Mesenchymal stem cell (in vitro differentiated cells and primary cell): ENCODE data around the gene CAMKMT.
"Not testable (repeated sequence)": the region's sequence is repeated elsewhere in the genome, so short reads cannot be mapped to it uniquely, and the experiment has no call there.

ENCODE experiments used
- DNase-seq: peaks from one replicate; pipeline ENCODE4 v3.0.0-alpha.2; 2013
- H2AFZ ChIP-seq: one replicate; pipeline ENCODE4 v1.6.1; 2013; ENCODE audit warnings: low read depth, mild to moderate bottlenecking, control low read depth, inconsistent platforms, low read length, moderate library complexity
- H2AK5ac ChIP-seq: 2 replicates; pipeline ENCODE4 v1.6.1; 2013; ENCODE audit warnings: low read length, moderate library complexity, mild to moderate bottlenecking, inconsistent platforms; ENCODE audit not compliant: severe bottlenecking
- H2BK120ac ChIP-seq: one replicate; pipeline ENCODE4 v1.6.1; 2013; ENCODE audit warnings: low read depth, mild to moderate bottlenecking, inconsistent platforms, low read length, moderate library complexity
- H2BK12ac ChIP-seq, 2 experiments: one replicate each; pipeline ENCODE4 v1.6.1; 2013; ENCODE audit warnings: inconsistent platforms in 2 of 2, low read length in 2 of 2, mild to moderate bottlenecking in 2 of 2, moderate library complexity in 2 of 2, control low read depth in 1 of 2
- H2BK15ac ChIP-seq: one replicate; pipeline ENCODE4 v1.6.1; 2013; ENCODE audit warnings: mild to moderate bottlenecking, low read depth, inconsistent platforms; ENCODE audit not compliant: poor library complexity, severe bottlenecking
- H2BK5ac ChIP-seq: 2 replicates; pipeline ENCODE4 v1.6.1; 2013; ENCODE audit warnings: low read depth, mild to moderate bottlenecking, low read length, control low read depth, inconsistent platforms; ENCODE audit not compliant: poor library complexity, severe bottlenecking
- H3K14ac ChIP-seq, 2 experiments: one replicate each; pipeline ENCODE4 v1.6.1; 2013; ENCODE audit warnings: inconsistent platforms in 2 of 2, low read length in 2 of 2, control low read depth in 1 of 2, mild to moderate bottlenecking in 1 of 2, moderate library complexity in 1 of 2
- H3K18ac ChIP-seq, 2 experiments: one replicate each; pipeline ENCODE4 v1.6.1; 2013; ENCODE audit warnings: inconsistent platforms in 2 of 2, low read length in 2 of 2, control low read depth in 1 of 2, low read depth in 1 of 2, mild to moderate bottlenecking in 1 of 2
- H3K23ac ChIP-seq, 2 experiments: one replicate each; pipeline ENCODE4 v1.6.1; 2013; ENCODE audit warnings: inconsistent platforms in 2 of 2, low read length in 2 of 2, mild to moderate bottlenecking in 2 of 2, moderate library complexity in 2 of 2, control low read depth in 1 of 2
- H3K27ac ChIP-seq: 2 replicates; pipeline ENCODE4 v1.5.1; 2013; ENCODE audit warnings: mild to moderate bottlenecking, moderate library complexity, low read length, control low read depth, inconsistent platforms; ENCODE audit not compliant: poor library complexity, severe bottlenecking
- H3K27me3 ChIP-seq, 2 experiments: 2 replicates each; pipeline versions ENCODE4 v1.6.1 to v1.7.0; 2013; ENCODE audit warnings: low read length in 2 of 2, mild to moderate bottlenecking in 2 of 2, moderate library complexity in 2 of 2, control low read depth in 1 of 2, inconsistent platforms in 1 of 2; ENCODE audit not compliant: control insufficient read depth in 1 of 2, insufficient read depth in 1 of 2
- H3K36me3 ChIP-seq, 2 experiments: 2 replicates each; pipeline versions ENCODE4 v1.6.1 to v1.7.0; 2013; ENCODE audit warnings: low read length in 2 of 2, control low read depth in 1 of 2, inconsistent platforms in 1 of 2, low read depth in 1 of 2, mild to moderate bottlenecking in 1 of 2; ENCODE audit not compliant: insufficient read depth in 2 of 2, control insufficient read depth in 1 of 2
- H3K4ac ChIP-seq, 2 experiments: one replicate each; pipeline ENCODE4 v1.6.1; 2013; ENCODE audit warnings: inconsistent platforms in 2 of 2, low read length in 2 of 2, mild to moderate bottlenecking in 2 of 2, moderate library complexity in 2 of 2, control low read depth in 1 of 2, low read depth in 1 of 2
- H3K4me1 ChIP-seq: 2 replicates; pipeline ENCODE4 v1.6.1; 2013; ENCODE audit warnings: low read depth, low read length, control low read depth; ENCODE audit not compliant: control insufficient read depth, insufficient read depth
- H3K4me2 ChIP-seq: 2 replicates; pipeline ENCODE4 v1.6.1; 2013; ENCODE audit warnings: low read length, mild to moderate bottlenecking, inconsistent platforms; ENCODE audit not compliant: poor library complexity, severe bottlenecking
- H3K4me3 ChIP-seq, 2 experiments: 2 replicates each; pipeline versions ENCODE4 v1.5.1 to v1.7.0; 2013; ENCODE audit warnings: low read length in 2 of 2, mild to moderate bottlenecking in 2 of 2, control low read depth in 1 of 2, low read depth in 1 of 2; ENCODE audit not compliant: insufficient read depth in 1 of 2
- H3K79me1 ChIP-seq: replicated peaks from 2 replicates; pipeline ENCODE4 v1.6.1; 2013; ENCODE audit warnings: mild to moderate bottlenecking, control low read depth, low read length, inconsistent platforms; ENCODE audit not compliant: poor library complexity, severe bottlenecking
- H3K9ac ChIP-seq: 2 replicates; pipeline ENCODE4 v1.7.0; 2013; ENCODE audit warnings: mild to moderate bottlenecking, low read length, moderate library complexity
- H3K9me3 ChIP-seq: 2 replicates; pipeline ENCODE4 v1.7.0; 2013; ENCODE audit warnings: mild to moderate bottlenecking, low read length; ENCODE audit not compliant: control insufficient read depth
- H4K8ac ChIP-seq: one replicate; pipeline ENCODE4 v1.6.1; 2013; ENCODE audit warnings: inconsistent platforms, mild to moderate bottlenecking, low read length, moderate library complexity
- H4K91ac ChIP-seq: one replicate; pipeline ENCODE4 v1.6.1; 2013; ENCODE audit warnings: mild to moderate bottlenecking, low read length, inconsistent platforms
- WGBS: methylation state at CpG from one replicate; pipeline ENCODE4 v1.1.7; 2013; ENCODE audit warnings: mixed read lengths; 5-methylcytosine and 5-hydroxymethylcytosine counted together

The CAMKMT gene

DNA sequence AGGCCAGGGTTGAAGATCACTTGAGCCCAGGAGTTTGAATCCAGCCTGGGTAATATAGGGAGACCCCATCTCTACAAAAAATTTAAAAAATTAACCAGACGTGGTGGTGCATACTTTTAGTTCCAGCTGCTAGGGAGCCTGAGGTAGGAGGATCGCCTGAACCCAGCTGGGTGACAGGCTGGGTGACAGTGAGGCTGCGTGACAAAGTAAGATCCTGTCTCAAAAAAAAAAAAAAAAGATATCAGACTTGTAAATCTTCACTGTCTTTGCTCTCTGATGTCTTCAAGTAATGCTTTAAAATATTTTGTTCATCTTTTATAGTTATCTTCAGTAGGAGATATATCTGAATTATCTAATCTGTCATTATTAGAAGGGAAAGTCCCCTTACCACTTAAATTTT is 10.5 kb downstream of the CAMKMT start:
- H3K27ac ChIP-seq: no peak overlapping the region
- H3K4me1 ChIP-seq: no peaks in the 10 kb centered on the region
- no peak overlapping the region for H2BK120ac ChIP-seq
- H3K4me3 ChIP-seq: no peak overlapping the region
- no peak overlapping the region for H2AK5ac ChIP-seq
- WGBS: 80% methylated on average over 3 of the region's 3 CpGs
- H3K27me3 ChIP-seq: no peaks in the 10 kb centered on the region
- H3K14ac ChIP-seq: no peak overlapping the region
- H3K9ac ChIP-seq: no peak overlapping the region
- H3K4me2 ChIP-seq: no peak overlapping the region
- H3K79me1 ChIP-seq: peaks cover 21% of the 10 kb centered on the region
- DNase-seq: no peak
- no peaks in the 10 kb centered on the region for H3K36me3 ChIP-seq
- H3K9me3 ChIP-seq: no peaks in the 10 kb centered on the region
- no peak overlapping the region for H2AFZ ChIP-seq
- H2BK12ac ChIP-seq: no peak overlapping the region
- no peak overlapping the region for H2BK15ac ChIP-seq
- no peak overlapping the region for H4K8ac ChIP-seq
- no peak overlapping the region for H4K91ac ChIP-seq
- H3K4ac ChIP-seq: no peak overlapping the region
- H3K18ac ChIP-seq: no peak overlapping the region
- H2BK5ac ChIP-seq: no peak overlapping the region
- H3K23ac ChIP-seq: no peak overlapping the region

DNA sequence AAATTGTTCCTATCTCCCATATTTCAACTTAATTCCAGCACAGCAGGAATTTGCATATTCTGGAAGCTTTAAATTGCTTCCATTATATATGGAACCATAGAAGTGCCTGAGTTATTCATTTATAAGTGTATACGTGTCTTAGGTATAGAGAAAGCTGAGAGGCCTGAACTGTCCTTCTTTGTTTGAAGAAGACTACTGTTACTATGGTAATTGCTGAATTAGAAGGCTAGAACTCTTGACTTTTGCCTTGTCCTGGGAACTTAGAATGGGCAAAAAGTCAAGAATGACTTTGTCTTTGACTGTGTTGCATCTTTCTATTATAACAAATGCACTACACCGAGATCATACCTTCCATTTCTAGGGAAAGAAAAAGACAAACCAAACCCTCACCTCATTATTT is 15.7 kb downstream of the CAMKMT start:
- 96% methylated on average over 1 of the region's 2 CpGs for WGBS
- no peak overlapping the region for H3K4me3 ChIP-seq

DNA sequence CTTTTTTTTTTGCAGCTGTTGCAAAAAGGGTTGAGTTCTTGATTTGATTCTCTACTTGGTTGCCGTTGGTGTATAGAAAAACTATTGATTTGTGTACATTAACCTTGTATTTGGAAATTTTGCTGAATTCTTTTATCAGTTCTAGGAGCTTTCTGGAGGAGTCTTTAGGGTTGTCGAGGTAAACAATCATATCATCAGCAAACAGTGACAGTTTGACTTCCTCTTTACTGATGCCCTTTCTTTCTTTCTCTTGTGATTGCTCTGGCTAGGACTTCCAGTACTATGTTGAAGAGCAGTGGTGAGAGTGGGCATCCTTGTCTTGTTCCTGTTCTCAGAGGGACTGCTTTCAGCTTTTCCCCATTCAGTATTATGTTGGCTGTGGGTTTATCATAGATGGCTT is 23.5 kb downstream of the CAMKMT start:
- H3K36me3 ChIP-seq, DNase-seq, H3K4me2 ChIP-seq, H3K4me1 ChIP-seq, H3K18ac ChIP-seq, H2AK5ac ChIP-seq, H3K23ac ChIP-seq, H2BK12ac ChIP-seq, H2BK15ac ChIP-seq, H2AFZ ChIP-seq, H3K4ac ChIP-seq, H3K27me3 ChIP-seq, H2BK120ac ChIP-seq, H3K9me3 ChIP-seq, H3K27ac ChIP-seq, H4K91ac ChIP-seq, H3K9ac ChIP-seq, H3K4me3 ChIP-seq, H4K8ac ChIP-seq, H3K14ac ChIP-seq, H2BK5ac ChIP-seq: not testable (repeated sequence)
- WGBS: 83% methylated on average over 1 of the region's 2 CpGs
- H3K79me1 ChIP-seq: peaks cover 13% of the 10 kb centered on the region

More for the DNA sequence above, 15.7 kb downstream of the CAMKMT start:
- no peak overlapping the region for H2AK5ac ChIP-seq
- H3K4me1 ChIP-seq: no peaks in the 10 kb centered on the region
- no peaks in the 10 kb centered on the region for H3K36me3 ChIP-seq
- H2AFZ ChIP-seq: no peak overlapping the region
- H2BK15ac ChIP-seq: no peak overlapping the region
- H2BK5ac ChIP-seq: no peak overlapping the region
- H3K79me1 ChIP-seq: peaks cover 3% of the 10 kb centered on the region
- no peaks in the 10 kb centered on the region for H3K27me3 ChIP-seq
- H4K8ac ChIP-seq: no peak overlapping the region
- no peak overlapping the region for H4K91ac ChIP-seq
- no peak overlapping the region for H2BK120ac ChIP-seq
- no peak overlapping the region for H3K4me2 ChIP-seq
- no peaks in the 10 kb centered on the region for H3K9me3 ChIP-seq
- no peak for DNase-seq
- no peak overlapping the region for H3K4ac ChIP-seq
- H3K18ac ChIP-seq: no peak overlapping the region
- no peak overlapping the region for H3K23ac ChIP-seq
- H2BK12ac ChIP-seq: no peak overlapping the region
- no peak overlapping the region for H3K27ac ChIP-seq
- H3K14ac ChIP-seq: no peak overlapping the region
- H3K9ac ChIP-seq: no peak overlapping the region

DNA sequence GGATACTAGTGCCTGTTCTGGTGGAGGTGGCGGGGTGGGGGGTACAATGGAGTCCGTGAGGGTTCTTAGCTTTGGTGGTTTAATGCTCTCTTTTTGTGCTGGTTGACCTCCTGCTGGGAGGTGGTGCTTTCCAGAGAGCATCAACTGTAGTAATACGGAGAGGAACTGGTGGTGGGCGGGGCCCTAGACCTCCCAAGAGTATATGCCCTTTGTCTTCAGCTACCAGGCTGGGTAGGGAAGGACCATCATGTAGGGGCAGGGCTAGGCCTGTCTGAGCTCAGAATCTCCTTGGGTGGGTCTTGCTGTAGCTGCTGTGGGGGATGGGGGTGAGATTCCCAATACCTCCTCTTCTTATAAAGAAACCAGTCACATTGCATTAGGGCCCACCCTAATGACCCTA is 27.1 kb downstream of the CAMKMT start:
- no peak overlapping the region for H2BK5ac ChIP-seq
- 59% methylated on average over 3 of the region's 4 CpGs for WGBS
- H2BK120ac ChIP-seq: no peak overlapping the region

More for the DNA sequence above, 27.1 kb downstream of the CAMKMT start:
- peaks cover 15% of the 10 kb centered on the region for H3K79me1 ChIP-seq
- no peak overlapping the region for H3K18ac ChIP-seq
- H3K27ac ChIP-seq: no peak overlapping the region
- H3K4ac ChIP-seq: no peak overlapping the region
- no peaks in the 10 kb centered on the region for H3K36me3 ChIP-seq
- H3K23ac ChIP-seq: peak overlapping the region in 1 of 2 experiments; percentile 17
- H3K4me2 ChIP-seq: no peak overlapping the region
- H3K9ac ChIP-seq: no peak overlapping the region
- no peak for DNase-seq
- H3K4me1 ChIP-seq: no peaks in the 10 kb centered on the region
- no peak overlapping the region for H2AFZ ChIP-seq
- no peak overlapping the region for H2AK5ac ChIP-seq
- H3K14ac ChIP-seq: no peak overlapping the region
- H2BK15ac ChIP-seq: no peak overlapping the region
- H3K4me3 ChIP-seq: no peak overlapping the region
- no peak overlapping the region for H4K91ac ChIP-seq
- peaks cover 3% of the 10 kb centered on the region for H3K9me3 ChIP-seq
- no peaks in the 10 kb centered on the region for H3K27me3 ChIP-seq
- no peak overlapping the region for H4K8ac ChIP-seq
- no peak overlapping the region for H2BK12ac ChIP-seq
